ENCODE measurements around the gene SMR3A.

DNA sequence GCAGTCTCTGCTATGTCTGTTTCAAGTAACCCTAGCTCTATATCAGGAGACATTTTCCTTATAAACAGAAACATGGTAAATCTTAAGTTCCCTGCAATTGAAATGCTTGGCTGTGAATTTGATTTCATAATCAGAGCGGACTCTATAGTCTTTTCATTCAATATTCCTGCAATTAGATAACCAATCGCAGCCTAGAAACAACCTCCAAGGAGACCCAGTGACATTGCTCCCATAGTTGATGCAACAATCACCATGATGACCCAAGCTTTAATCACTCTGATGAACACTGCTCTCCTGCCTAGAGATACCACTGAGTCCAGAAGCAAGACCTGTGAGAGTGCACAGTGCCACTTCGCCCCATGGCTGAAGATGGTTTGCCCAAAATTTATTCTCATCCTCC is 25.9 kb upstream of the SMR3A start, which contains the start of gene CABS1:
- TF ChIP-seq EZH2phosphoT487 (IDR thresholded peaks at IDR 0.05) (no peak), EZH2 (IDR thresholded peaks at IDR 0.05) (no peak)
- TF ChIP-seq, protein P1, sequence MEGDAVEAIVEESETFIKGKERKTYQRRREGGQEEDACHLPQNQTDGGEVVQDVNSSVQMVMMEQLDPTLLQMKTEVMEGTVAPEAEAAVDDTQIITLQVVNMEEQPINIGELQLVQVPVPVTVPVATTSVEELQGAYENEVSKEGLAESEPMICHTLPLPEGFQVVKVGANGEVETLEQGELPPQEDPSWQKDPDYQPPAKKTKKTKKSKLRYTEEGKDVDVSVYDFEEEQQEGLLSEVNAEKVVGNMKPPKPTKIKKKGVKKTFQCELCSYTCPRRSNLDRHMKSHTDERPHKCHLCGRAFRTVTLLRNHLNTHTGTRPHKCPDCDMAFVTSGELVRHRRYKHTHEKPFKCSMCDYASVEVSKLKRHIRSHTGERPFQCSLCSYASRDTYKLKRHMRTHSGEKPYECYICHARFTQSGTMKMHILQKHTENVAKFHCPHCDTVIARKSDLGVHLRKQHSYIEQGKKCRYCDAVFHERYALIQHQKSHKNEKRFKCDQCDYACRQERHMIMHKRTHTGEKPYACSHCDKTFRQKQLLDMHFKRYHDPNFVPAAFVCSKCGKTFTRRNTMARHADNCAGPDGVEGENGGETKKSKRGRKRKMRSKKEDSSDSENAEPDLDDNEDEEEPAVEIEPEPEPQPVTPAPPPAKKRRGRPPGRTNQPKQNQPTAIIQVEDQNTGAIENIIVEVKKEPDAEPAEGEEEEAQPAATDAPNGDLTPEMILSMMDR (IDR thresholded peaks at IDR 0.05), result no peak
